ENCODE measurements around the gene MIA2.
"Not testable (repeated sequence)": the region's sequence is repeated elsewhere in the genome, so short reads cannot be mapped to it uniquely, and the experiment has no call there.

The MIA2 gene

DNA sequence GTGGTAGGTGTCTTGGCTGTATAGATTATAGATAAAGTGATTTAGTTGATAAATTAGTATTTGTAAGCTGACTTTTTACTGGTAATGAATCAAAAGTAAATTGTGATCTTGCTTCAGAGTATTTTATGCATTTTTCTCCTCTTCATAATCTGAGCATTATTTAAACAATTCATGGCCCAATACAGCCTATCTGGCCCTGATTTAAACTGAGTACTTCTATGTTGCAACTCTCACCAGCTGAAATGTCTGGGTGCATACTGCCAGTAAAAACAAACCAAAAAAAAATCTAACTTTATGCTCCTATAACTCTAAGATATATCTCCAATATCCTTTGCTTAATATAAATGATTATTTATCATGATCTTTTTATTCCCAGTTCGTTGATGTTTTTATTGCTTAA is 86.6 kb downstream of the MIA2 start:
- intact Hi-C loops (cut with DNase I): no loop called here
- no peak for DNase-seq

GRCh38 chr14:39322807-39323206 is 89.1 kb downstream of the MIA2 start:
- intact Hi-C loops (cut with DNase I): no loop called here
- no peak for DNase-seq

GRCh38 chr14:39324097-39324496 is 90.4 kb downstream of the MIA2 start:
- no peak for DNase-seq
- intact Hi-C loops (cut with DNase I): no loop called here

- intact Hi-C loops (cut with DNase I): no loop called here
Observed at GRCh38 chr14:39339003-39339402, 105.3 kb downstream of the MIA2 start.

DNA sequence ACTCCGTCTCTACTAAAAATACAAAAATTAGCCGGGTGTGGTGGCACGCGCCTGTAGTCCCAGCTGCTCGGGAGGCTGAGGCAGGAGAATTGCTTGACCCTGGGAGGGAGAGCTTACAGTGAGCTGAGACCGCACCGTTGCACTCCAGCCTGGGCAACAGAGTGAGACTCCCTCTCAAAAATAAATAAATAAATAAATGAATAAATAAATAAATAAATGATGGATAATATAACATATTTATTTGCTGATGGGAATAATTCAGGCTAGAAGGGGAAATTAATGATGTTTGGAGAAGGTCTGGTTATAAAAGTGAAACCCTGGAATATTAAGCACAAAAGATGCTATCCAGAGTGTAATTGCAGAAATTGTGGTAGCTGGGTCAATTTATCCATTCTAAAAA is 107.4 kb downstream of the MIA2 start:
- intact Hi-C loops (cut with DNase I); DNase-seq: not testable (repeated sequence)

More at GRCh38 chr14:39339003-39339402, 105.3 kb downstream of the MIA2 start:
- peak in 1 of 10 donors; percentile 61 for DNase-seq

GRCh38 chr14:39342768-39343167 is 109.1 kb downstream of the MIA2 start:
- intact Hi-C loops (cut with DNase I): no loop called here
- no peak for DNase-seq

- intact Hi-C loops (cut with DNase I): no loop called here
- DNase-seq: no peak
Observed at GRCh38 chr14:39343614-39344013, 109.9 kb downstream of the MIA2 start.

DNA sequence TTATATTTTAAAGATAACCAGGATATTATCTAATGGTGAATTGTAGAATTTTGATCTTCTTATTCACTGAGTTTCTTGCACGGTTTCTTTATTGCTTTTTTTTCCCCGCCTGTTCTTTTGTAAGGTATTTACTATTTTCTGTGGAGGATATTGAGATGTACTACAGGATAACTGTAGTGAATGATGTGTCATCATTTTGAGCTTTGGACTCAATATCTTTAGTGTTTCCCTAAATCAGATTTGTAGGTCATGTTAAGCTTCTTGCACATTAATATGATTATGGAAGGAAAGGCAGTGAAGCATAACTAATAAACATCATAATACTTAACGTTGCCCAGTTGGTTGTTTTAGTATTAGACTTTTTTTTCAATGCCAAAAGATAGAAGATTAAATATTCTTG is 117.2 kb downstream of the MIA2 start:
- intact Hi-C loops (cut with DNase I): no loop called here
- no peak for DNase-seq

- intact Hi-C loops (cut with DNase I): no loop called here
- DNase-seq: no peak
Observed at GRCh38 chr14:39351708-39352107, 118.0 kb downstream of the MIA2 start.

- DNase-seq; intact Hi-C loops (cut with DNase I): not testable (repeated sequence)
Observed at GRCh38 chr14:39359069-39359468, 125.4 kb downstream of the MIA2 start.

GRCh38 chr14:39360316-39360715 is 126.6 kb downstream of the MIA2 start:
- DNase-seq: no peak
- intact Hi-C loops (cut with DNase I): no loop called here

DNA sequence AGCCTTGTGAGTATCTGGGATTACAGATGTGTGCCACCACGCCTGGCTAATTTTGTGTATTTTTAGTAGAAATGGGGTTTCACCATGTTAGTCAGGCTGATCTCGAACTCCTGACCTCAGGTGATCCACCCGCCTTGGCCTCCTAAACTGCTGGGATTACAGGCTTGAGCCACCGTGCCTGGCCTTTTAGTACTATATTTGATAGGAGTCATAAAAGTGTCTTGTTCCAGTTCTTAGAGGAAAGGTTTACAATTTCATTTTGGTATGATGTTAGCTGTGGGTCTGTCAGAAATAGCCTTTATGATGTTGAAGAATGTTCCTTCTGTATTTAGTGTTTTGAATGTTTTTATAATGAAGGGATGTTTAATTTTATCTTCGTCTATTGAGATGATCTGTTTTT is 127.8 kb downstream of the MIA2 start:
- DNase-seq; intact Hi-C loops (cut with DNase I): not testable (repeated sequence)

DNA sequence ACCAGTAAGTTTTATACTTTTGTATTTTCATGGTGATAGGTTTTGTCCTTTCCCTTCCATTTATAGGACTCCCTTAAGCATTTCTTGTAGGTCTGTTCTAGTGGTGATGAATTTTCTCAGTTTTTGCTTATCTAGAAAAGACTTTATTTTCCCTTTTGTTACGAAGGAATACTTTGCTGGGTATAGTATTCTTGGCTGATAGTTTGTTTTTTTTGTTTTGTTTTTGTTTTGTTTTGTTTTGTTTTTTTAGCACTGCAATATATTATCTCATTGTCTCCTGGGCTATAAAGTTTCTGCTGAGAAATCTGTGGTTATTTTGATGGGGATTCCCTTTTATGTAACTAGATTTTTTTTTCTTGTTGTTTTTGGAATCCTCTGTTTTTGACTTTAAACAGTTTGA is 130.8 kb downstream of the MIA2 start:
- no peak for DNase-seq
- intact Hi-C loops (cut with DNase I): no loop called here

DNA sequence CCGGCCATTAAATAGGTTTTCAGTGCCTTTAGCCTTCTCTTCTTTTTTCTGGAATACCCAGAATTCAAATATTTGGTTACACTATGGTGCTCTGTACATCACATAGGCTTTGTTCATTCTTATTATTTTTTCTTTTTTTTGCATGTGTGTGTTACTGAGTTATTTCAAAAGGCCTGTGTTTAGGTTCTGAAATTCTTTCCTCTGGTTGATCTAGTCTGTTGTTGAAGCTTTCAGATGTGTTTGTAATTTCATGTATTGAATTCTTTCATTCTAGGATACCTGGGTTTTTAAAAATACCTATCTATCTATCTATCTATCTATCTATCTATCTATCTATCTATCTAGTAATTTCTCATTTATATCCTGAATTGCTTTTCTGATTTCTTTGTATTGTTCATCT is 131.6 kb downstream of the MIA2 start:
- DNase-seq: no peak
- intact Hi-C loops (cut with DNase I): loop anchor here (5.0 kb wide), 1 partner anchor 258 kb away; no protein-coding TSS in a partner anchor

GRCh38 chr14:39366460-39367386 is 133.0 kb downstream of the MIA2 start:
- intact Hi-C loops (cut with DNase I): loop anchor here (5.0 kb wide), 1 partner anchor 259 kb away; no protein-coding TSS in a partner anchor

DNA sequence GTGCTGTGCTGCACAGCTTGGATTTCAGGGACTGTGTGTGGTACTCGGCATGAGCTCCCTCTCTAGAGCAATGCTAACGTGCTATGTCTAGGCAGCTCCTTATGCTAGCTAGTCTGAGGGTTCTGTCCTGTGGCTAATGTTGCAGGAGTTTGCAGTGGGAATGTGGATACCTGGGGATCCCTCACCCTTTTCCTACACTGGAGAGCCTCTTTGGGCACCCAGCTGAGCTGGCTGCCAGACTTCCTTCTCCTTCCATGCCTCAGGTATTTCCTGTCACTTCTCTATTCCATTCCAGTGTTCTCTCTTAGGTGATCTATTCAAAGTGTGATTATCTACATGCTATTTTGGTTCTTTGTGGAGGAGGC is 133.7 kb downstream of the MIA2 start:
- no peak for DNase-seq
- intact Hi-C loops (cut with DNase I): loop anchor here (5.0 kb wide), 1 partner anchor 260 kb away; no protein-coding TSS in a partner anchor

More at GRCh38 chr14:39366460-39367386, 133.0 kb downstream of the MIA2 start:
- DNase-seq: no peak

DNA sequence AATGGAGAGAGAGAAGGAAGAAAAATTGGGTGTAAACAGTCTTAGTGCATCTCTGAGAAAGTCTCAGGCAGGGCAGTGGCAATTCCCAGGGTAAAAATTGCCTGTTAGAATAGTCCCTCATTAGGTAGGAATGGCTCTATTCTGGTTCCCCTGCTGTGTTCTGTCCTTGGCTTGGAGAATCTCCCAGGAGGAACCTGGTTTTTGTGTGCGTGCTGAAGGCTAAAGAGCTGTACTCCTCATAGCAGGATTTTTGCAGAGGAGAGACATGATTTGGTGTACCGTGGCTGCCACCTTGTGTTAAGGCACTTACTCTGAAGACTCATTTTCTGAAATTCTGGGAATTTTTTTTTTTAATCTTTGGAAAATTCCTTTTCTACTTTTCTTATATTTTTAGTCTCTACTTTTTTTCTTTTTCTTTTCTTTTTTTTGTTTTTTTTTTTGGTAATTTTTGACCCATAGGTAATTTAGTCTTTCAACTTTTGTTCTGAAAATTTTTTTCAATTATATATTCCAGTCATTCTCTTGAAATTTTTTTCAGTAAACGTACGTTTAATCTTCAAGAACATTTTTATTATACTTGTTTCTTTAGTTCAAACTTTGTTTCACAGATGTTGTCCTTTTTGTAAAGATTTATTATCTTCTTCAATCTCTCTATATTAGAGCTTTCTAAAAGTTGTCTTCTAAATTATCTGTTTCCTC is 134.7 kb downstream of the MIA2 start:
- intact Hi-C loops (cut with DNase I): loop anchor here (5.0 kb wide), 1 partner anchor 261 kb away; no protein-coding TSS in a partner anchor
- peak in 6 of 10 donors; percentile 47 to 92 (median 52) for DNase-seq

DNA sequence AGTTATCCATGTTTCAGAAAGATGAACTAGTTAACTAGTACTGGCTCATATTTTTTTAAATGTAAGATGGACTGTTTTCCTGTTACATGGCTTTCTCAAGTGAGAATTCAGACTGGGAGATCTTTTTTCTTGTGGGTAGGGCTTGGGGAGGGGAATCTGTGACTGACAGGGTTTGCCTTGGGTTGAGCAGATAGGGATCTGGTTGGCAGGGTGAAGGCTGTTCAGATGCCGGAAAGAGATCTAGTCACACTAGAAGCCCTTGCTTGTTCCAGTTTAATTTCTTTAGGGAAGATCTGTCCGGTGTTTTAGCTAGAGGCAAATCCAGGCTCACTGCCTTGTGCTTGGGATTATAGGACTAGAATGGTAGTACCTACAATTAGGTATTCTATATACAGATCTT is 135.3 kb downstream of the MIA2 start:
- no peak for DNase-seq
- intact Hi-C loops (cut with DNase I): loop anchor here (5.0 kb wide), 1 partner anchor 262 kb away; no protein-coding TSS in a partner anchor

GRCh38 chr14:39370415-39370814 is 136.7 kb downstream of the MIA2 start:
- DNase-seq: no peak
- intact Hi-C loops (cut with DNase I): no loop called here

GRCh38 chr14:39372656-39373055 is 138.9 kb downstream of the MIA2 start:
- intact Hi-C loops (cut with DNase I): no loop called here
- no peak for DNase-seq

GRCh38 chr14:39374851-39375250 is 141.1 kb downstream of the MIA2 start:
- intact Hi-C loops (cut with DNase I): no loop called here

More at GRCh38 chr14:39374851-39375250, 141.1 kb downstream of the MIA2 start:
- DNase-seq: no peak
